A549 (cell line): ENCODE data around the gene MGST2.

Experiments used
- CTCF ChIP-seq: fragments of >200 bp; sonication (Bioruptor Twin); formaldehyde crosslinking; IDR thresholded peaks from 3 replicates; pipeline ENCODE4 v1.5.1; 2016
- E2F6 ChIP-seq: IDR thresholded peaks from 2 replicates; pipeline ENCODE4 v1.6.1; 2012; ENCODE audit warnings: low read depth, borderline replicate concordance
- EP300 ChIP-seq, 2 experiments: fragments of >200 bp; sonication (Bioruptor Twin); formaldehyde crosslinking; IDR thresholded peaks; 2 replicates in 1 of 2; 3 replicates in 1 of 2; pipeline ENCODE4 v1.6.1; 2016 to 2017
- JUNB ChIP-seq: fragments of >200 bp; sonication (Bioruptor Twin); formaldehyde crosslinking; IDR thresholded peaks from 2 replicates; pipeline ENCODE4 v1.6.1; 2016
- MAX ChIP-seq: IDR thresholded peaks from 2 replicates; pipeline ENCODE4 v1.6.1; 2012
- PHF8 ChIP-seq: fragments of 200-600 bp; sonication (generic); IDR thresholded peaks from 2 replicates; pipeline ENCODE4 v1.6.1; 2016; ENCODE audit warnings: low read depth, mild to moderate bottlenecking, antibody characterized with exemption, moderate library complexity, borderline replicate concordance
- SMC3 ChIP-seq: fragments of >200 bp; sonication (Bioruptor Twin); formaldehyde crosslinking; IDR thresholded peaks from 3 replicates; pipeline ENCODE4 v1.6.1; 2018; ENCODE audit warnings: inconsistent platforms
- ZFP36 ChIP-seq: fragments of 450-650 bp; IDR thresholded peaks from 2 replicates; pipeline ENCODE4 v1.6.1; 2014; ENCODE audit warnings: borderline replicate concordance; ENCODE audit not compliant: partially characterized antibody

- TF ChIP-seq SMC3 (no peak), MAX (no peak), CTCF (no peak), EP300 (IDR thresholded peaks at IDR 0.05) (no peak), JUNB (no peak), PHF8 (no peak), ZFP36 (no peak), E2F6 (no peak)
Measured at GRCh38 chr4:139669890-139670289, 4.3 kb downstream of the MGST2 start.
